Measurements from ENCODE around the gene ZNF280A.
"Not testable (repeated sequence)": the region's sequence is repeated elsewhere in the genome, so short reads cannot be mapped to it uniquely, and the experiment has no call there.

The ZNF280A gene

GRCh38 chr22:22510833-22511232 lies 9.2 kb downstream of the ZNF280A start:
- DNase-seq = not testable (repeated sequence)

GRCh38 chr22:22509912-22510311 lies 10.2 kb downstream of the ZNF280A start:
- DNase-seq = not testable (repeated sequence)

GRCh38 chr22:22508274-22509176 lies 11.5 kb downstream of the ZNF280A start, which contains the start of gene ZNF280B:
ZNF280B (minus strand) TSS chr22:22508742; CDS start chr22:22489398, 19,344 bp downstream.
- DNase-seq = peak; percentile 27 to 65

GRCh38 chr22:22507743-22508273 lies 12.3 kb downstream of the ZNF280A start:
- DNase-seq = no peak

GRCh38 chr22:22506736-22507135 lies 13.3 kb downstream of the ZNF280A start:
- DNase-seq = no peak

- no peak for DNase-seq
Observed at GRCh38 chr22:22498267-22498666, 21.8 kb downstream of the ZNF280A start.

- not testable (repeated sequence) for DNase-seq
Observed at GRCh38 chr22:22491589-22491988, 28.5 kb downstream of the ZNF280A start.

GRCh38 chr22:22488736-22489135 lies 31.3 kb downstream of the ZNF280A start:
- no peak for DNase-seq

GRCh38 chr22:22487869-22488597 lies 32.0 kb downstream of the ZNF280A start:
- no peak for DNase-seq

GRCh38 chr22:22487059-22487458 lies 33.0 kb downstream of the ZNF280A start:
- DNase-seq = no peak

- DNase-seq = no peak
Observed at GRCh38 chr22:22486132-22486899, 33.8 kb downstream of the ZNF280A start.

- no peak for DNase-seq
Observed at GRCh38 chr22:22485524-22485923, 34.5 kb downstream of the ZNF280A start.

- DNase-seq = no peak
Observed at GRCh38 chr22:22484023-22484422, 36.0 kb downstream of the ZNF280A start.

- DNase-seq = no peak
Observed at GRCh38 chr22:22480940-22481339, 39.1 kb downstream of the ZNF280A start.

- no peak for DNase-seq
Observed at GRCh38 chr22:22479999-22480532, 40.0 kb downstream of the ZNF280A start.

GRCh38 chr22:22479116-22479515 lies 41.0 kb downstream of the ZNF280A start:
- DNase-seq = no peak

- no peak for DNase-seq
Observed at GRCh38 chr22:22478470-22478869, 41.6 kb downstream of the ZNF280A start.

GRCh38 chr22:22474733-22475132 lies 45.3 kb downstream of the ZNF280A start:
- no peak for DNase-seq

GRCh38 chr22:22471104-22471503 lies 49.0 kb downstream of the ZNF280A start:
- not testable (repeated sequence) for DNase-seq

GRCh38 chr22:22469527-22469926 lies 50.5 kb downstream of the ZNF280A start:
- DNase-seq = no peak

GRCh38 chr22:22468794-22469469 lies 51.1 kb downstream of the ZNF280A start:
- not testable (repeated sequence) for DNase-seq

- DNase-seq = no peak
Observed at GRCh38 chr22:22467112-22467511, 53.0 kb downstream of the ZNF280A start.

Measured in SW 1271 (cell line).